Dedifferentiated amniotic fluid mesenchymal stem cell (primary cell): Measurements from ENCODE around the gene FAM240A.

Source experiments
- DNase-seq: peaks from one replicate; pipeline ENCODE4 v3.0.0-alpha.2; 2016; ENCODE audit errors: extremely low spot score

FAM240A gene

DNA sequence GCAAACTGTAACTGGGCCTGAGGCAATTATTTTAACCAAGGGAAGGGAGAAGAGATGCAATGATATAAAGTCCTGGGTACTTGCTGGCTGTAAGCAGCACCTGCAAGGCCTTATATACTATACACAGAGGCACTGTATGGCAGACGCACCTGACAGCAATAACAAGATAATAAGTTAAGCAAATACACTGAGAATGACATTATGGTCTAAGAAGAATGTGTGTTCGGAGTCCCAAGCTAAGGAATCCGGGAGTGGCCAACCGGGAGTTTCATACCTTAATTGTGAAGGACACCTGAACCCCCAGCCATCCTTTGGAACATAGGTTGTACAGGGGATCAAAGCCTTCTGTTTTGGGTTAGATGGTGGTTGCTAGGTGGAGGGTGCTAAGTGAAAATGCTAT lies 13.7 kb downstream of the FAM240A start:
- no peak for DNase-seq

DNA sequence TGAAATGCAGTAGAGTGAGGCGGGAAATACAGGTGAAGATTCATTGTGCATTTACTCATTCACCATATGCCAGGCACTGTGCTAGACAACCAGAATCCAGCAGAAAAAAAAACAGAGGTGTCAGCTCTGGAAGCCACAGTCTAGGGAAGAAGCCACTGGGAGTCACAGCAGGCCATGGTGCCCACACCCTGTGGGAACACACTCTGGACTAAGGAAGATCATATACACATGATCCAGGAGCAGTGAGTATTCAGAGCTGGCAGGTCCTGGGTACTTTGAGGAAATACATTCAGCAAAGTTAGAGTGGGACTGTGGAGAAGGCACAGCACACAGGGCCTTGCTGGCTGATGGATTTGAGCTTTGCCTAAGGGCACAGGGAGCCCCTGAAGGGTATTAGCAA lies 14.8 kb downstream of the FAM240A start:
- DNase-seq: no peak

- no peak for DNase-seq
Observed at GRCh38 chr3:46628901-46629369, 16.6 kb downstream of the FAM240A start.

DNA sequence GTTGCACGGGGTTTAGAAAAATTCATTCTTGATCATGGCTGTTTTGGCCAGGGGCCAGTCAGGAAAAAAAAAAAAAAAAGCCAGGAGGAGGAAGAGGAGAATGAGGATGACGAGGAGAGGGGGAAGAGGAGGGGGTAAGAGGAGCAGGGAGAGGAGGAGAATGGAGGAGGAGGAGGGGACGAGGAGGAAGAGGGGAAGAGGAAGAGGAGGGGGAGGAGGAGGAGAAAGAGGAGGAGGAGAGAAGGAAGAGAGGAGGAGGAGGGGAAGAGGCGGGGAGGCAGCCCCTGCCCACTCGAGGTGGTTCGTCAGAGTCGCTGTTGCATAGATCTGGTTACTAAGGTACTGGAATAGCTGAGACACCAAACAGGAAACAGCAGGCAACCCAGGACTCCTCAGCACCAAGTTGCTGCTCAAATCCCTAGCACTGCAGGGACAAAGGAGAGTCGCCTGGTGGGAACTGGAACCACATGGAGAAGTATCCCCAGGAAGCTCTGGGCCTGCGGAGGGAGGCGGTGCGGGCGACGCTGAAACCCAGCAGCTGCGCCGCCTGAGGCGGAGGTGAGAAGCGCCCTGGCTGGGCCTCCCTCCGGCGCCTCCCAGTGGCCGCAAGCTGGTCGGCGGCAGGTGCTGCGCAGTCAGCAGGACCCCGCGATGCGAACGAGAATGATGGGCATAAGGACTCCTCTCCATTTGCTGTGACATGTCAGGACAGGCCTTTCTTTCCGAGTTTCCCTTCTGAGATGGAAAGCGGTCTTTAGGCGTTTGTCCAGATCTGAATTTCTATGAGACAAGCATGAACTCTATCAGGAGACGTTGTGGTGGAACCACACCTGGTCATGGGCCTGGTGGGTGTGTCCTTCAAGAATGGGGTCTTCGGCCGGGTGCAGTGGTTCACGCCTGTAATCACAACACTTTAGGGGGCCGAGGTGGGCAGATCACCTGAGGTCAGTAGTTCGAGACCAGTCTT lies 17.5 kb downstream of the FAM240A start:
- DNase-seq: peak; percentile 52

DNA sequence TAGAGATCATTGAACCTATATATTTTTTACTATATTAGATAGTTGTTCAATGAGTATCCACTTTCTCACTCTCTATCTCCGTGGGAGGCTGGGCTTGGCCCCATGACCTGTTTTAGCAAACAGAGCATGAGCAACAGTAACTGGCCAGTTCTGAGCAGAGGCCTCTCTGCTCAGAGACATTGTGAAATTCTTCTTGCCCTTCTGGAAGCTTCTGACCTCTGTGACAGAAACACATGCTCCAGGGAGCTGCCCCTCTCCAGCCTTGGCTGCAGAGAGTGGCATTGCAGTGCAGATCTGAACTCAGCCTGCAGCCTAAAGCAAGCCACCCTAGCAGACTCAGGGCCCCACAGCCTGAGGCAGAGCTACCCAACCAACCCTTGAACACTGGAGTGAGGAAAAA lies 20.5 kb downstream of the FAM240A start:
- no peak for DNase-seq

- no peak for DNase-seq
Observed at GRCh38 chr3:46634856-46635255, 22.5 kb downstream of the FAM240A start.

DNA sequence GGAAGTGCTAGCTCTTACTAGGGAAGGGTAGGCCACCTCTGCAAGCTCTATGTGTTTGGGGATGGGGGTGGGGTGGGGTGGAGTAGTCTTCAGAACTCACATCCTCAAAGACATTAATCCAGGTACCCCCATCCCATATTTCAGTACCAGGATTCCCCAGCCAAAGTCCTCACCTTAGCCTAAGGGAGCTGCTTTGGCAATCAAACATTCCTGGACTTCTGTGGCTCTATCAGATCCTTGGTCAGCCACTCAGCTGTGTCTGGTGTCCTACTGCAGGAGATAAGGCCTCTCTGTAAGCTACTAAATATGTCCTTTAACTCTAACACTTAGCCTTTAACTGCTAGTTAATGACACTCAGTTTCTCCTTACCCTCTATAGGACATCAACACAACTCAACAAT lies 26.9 kb downstream of the FAM240A start:
- DNase-seq: no peak

DNA sequence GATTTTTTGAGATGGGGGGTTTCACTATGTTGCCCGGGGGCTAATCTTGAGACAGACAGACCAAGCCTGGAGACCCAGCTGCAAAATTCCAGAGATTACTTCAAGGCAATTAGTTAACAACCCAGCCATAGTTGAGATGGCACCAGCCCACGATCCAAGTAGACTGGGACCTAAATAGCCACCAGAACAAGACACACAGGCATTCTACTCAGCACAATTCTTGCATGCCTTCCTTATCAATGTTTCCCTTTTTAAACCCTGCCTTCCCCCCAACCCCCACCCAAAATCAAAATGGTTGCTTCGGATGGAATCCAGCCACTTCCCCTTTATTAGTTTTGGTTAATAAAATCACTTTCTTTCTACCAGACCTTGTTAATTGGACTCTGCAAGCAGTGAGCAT lies 28.6 kb downstream of the FAM240A start:
- no peak for DNase-seq

- no peak for DNase-seq
Observed at GRCh38 chr3:46642971-46643370, 30.6 kb downstream of the FAM240A start.

DNA sequence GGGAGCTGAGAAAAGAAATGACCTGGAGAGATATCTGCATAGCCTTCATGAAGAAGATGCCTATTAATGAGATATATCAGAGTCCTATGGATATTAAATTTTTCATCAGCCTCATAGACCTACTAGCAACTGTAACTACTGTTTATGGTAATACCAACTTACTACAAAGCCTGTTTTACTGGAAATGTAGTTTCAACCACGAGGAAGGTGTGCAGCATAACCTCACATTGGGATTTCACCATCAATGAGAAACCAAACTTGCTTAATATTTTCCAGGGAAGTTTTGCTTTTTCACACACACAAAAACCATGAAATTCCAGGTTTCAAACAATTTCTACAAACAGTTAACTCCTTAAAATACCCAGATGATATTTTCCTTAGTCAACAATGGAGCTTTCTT lies 31.4 kb downstream of the FAM240A start:
- no peak for DNase-seq

DNA sequence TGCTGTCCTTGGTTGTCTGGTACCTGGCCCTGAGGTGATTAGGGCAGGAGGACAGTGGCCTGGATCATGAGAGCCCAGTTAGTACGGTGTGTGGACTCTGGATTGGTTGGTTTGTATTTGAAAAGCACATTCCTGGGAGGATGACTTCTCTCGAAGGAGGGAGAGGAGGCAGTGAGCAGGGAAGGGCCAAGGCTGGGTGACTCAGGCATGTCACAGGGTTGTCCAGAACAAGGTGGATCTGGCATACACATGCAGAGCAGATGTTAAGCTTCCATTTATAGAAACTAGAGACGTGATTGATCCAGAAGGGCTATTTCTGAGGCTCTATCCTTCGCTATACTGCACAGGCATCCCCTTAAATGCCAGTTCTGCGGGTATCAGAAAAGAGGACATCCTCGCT lies 34.4 kb downstream of the FAM240A start:
- DNase-seq: no peak

- DNase-seq: no peak
Observed at GRCh38 chr3:46648096-46648495, 35.8 kb downstream of the FAM240A start.

DNA sequence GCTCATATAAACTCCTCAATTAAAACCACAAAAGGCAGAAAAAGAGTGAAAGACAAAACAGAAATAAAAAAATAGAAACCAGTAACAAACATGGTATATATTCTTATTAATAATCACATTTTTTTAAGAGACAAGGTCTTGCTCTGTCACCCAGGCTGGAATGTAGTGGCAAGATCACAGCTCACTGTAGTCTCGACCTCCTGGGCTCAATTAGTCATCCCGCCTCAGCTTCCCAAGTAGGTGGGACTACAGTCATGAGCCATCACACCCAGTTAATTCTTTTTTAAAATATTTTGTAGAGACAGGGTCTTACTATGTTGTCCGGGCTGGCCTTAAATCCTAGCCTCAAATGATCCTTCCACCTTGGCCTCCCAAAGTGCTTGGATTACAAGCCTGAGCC lies 37.1 kb downstream of the FAM240A start:
- DNase-seq: no peak

DNA sequence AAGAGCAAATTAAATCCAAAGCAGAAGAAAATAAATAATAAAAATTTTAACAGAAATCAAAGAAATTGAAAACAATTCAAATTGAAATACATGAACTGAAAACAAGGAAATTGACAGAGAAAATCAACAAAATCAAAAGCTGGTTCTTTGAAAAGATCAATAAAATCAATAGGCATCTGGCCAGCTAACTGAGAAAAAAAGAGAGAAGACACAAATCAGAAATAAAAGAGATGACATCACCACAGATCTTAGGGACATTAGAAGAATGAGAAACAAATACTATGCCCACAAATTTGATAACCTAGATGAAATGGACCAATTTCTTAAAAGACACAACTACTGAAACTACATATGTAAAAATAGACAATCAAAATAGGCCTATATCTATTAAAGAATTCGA lies 38.8 kb downstream of the FAM240A start:
- no peak for DNase-seq

DNA sequence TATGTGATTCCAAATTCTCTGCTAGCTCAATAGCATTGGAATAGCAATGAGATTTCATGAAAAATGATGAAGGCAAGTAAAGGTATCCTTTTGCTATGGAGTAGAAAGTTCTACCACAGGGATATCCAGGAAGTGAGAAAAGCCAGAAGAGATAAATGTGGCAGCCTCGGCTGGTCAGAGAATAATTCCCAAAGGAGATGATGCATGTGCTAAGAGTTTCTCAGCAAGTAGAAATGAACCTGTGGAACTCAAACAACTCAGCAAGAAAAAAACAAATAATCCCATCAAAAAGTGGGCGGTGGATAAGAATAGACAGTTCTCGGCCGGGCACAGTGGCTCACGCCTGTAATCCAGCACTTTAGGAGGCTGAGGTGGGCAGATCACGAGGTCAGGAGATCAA lies 42.9 kb downstream of the FAM240A start:
- DNase-seq: no peak

GRCh38 chr3:46656778-46657556 lies 44.6 kb downstream of the FAM240A start:
- DNase-seq: no peak

DNA sequence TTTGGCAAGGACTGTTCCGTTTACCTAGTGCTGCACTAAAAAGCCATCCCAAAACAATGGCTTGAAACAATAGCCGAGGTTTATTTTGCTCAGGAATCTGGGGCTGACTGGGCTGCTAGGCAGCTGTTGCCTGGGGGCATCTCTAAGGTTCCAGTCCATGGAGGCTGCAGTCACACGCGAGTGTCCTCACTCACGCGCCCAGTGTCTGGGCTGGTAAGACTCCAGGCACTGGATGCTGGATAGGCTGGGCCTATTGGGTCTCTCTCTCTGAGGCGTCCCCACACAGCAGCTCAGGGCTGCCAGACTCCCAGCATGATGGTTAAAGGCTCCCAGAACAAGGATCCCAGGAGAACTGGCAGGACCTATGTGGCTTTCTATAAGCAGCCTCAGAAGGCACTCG lies 47.0 kb downstream of the FAM240A start:
- DNase-seq: peak; percentile 34

DNA sequence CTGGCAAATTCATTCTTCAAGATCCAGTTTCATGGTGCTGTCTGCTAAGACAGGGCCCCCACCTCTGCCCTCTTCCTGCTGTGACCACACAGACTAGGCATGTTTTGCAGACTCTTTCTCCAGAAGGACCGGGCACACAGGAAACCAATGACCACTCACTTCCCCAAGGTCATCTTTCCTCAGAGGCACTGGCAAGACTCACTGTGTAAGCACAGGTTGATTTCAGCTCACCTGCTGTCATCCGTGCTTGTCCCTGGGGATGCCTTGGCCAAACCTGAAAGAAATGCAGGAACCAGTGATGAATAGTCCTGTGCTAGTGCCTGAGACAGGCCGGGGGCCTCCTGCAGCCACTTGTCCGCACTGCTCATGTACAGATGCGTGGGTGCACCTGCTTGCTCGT lies 47.7 kb downstream of the FAM240A start:
- no peak for DNase-seq

GRCh38 chr3:46660543-46661523 lies 48.5 kb downstream of the FAM240A start:
- DNase-seq: no peak

DNA sequence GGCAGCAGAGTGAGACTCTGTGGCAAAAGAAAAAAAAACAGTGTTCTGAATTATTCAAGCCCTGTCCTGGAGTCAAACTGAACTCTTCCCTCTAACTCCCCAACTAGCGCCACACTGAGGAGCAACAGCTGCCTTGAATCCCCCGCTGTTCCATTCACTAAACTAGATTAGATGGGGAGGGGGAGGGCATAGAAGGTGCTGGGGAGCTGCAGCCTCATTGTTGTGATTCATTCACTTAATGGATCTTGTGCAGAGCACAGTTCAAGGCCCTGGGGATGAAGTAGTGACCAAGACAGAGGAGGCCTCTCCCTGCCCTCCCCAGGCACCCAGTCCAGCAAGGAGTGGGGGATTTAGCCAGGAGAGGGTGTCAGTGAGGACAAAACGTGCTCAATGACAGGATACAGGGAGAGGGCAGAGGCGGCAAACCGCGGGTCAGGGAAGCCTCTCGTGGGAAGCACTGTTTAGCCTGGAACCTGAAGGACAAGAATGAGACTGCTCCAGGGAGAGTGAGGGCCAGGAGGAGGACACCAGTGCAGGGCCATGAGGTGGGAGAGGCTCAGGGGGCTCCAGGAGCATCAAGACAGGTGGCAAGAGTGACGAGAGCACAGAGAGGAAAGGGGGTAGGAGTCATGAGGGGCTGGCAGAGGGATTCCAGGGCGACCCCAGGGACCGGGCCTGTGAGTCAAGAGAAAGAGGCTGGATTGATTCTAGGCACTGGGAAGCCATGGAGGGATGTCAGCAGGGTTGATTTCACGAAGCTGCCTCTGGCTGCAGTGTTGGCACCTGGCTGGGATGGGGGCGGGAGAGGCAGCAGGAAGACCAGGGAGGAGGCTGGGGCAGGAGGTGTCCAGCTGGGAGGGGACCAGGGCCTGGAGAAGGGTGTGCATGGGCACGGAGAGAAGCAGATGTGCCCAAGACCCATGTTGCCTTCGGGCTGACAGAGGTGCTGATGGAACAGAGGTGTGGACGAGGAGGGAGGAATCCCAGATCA lies 49.7 kb downstream of the FAM240A start:
- no peak for DNase-seq
